SK-N-MC (cell line): ENCODE results near the gene ULK4.

ENCODE experiments used
- EZH2 ChIP-seq: fragments of 200-600 bp; sonication (generic); IDR thresholded peaks from one replicate; pipeline ENCODE4 v1.6.1; 2017; ENCODE audit warnings: antibody characterized with exemption
- FOXP2 ChIP-seq: optimal IDR thresholded peaks from 2 replicates; pipeline ENCODE3; 2011; ENCODE audit warnings: mild to moderate bottlenecking, moderate library complexity; ENCODE audit not compliant: insufficient read depth; ENCODE audit errors: extremely low read length, control extremely low read depth
- POLR2AphosphoS5 ChIP-seq: IDR thresholded peaks from 2 replicates; pipeline ENCODE4 v1.6.1; 2012; ENCODE audit warnings: mild to moderate bottlenecking, low read depth, low read length, borderline replicate concordance

- no peak for TF ChIP-seq EZH2
- TF ChIP-seq POLR2AphosphoS5: no peak
- no peak for TF ChIP-seq FOXP2
These were observed 192.8 kb downstream of the ULK4 start for GRCh38 chr3:41769106-41769505.
